ELR (cell line): Measurements from ENCODE around the gene ZNF189.

Experiments
- DNase-seq: peaks from one replicate; pipeline ENCODE4 v3.0.0-alpha.2; 2015; ENCODE audit warnings: low read depth

ZNF189 gene

DNA sequence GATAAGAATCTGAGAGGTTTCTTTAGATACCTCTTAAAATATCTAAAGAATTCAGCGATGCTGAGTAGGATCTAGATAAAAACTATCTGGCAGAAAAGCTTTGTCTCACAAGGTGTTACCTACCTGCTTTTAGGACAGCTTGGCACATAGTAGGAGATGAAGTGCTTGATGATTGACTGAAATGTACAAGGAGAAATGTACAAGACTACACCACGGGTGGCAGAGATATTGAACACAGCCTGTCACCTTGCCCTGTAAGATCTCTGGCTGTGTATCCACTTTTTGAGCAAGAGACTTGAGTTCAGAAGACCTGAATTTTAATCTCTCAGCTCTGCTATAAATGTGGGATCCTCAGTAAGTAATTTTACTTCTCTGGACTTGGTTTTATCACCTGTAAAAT lies 21.2 kb downstream of the ZNF189 start:
- DNase-seq, result no peak

DNA sequence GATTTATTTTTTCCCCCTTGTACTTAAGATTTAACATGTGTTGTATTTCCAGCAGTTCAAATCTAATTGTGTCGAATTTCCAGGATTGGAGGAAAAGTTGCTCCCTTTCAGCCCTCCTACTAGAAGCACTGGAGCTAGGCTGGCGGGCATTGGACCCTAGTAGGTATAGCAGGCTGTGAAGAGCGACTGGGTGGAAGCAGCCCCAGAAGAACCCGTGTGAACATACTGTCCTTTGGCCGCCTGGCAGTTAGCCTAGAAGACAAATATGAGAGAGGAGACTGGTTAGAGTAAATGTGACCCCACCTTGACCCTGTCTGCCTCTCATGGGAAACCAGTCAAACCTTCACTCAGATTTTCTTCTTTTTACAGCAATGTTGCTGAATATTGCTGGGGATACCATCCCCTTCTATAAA lies 23.0 kb downstream of the ZNF189 start:
- DNase-seq, result no peak

DNA sequence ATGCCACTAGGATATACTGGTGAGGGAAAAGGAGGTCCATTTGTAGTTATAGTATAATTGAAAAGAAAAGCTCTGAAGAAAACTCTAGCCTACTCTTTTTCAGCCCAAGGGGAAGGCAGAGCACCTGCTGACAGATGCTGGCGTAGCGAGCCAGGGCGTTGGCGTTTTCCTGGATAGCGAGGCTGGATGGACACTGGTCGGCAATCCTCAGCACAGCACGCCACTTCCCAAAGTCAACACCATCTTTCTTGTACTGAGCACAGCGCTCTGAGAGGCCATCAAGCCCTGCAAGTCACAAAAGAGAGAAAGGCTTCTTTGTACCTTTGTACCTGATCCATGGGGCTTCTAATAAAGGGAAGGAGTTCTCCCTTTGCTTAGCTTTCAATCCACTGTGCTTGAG lies 28.7 kb downstream of the ZNF189 start:
- no peak for DNase-seq

DNA sequence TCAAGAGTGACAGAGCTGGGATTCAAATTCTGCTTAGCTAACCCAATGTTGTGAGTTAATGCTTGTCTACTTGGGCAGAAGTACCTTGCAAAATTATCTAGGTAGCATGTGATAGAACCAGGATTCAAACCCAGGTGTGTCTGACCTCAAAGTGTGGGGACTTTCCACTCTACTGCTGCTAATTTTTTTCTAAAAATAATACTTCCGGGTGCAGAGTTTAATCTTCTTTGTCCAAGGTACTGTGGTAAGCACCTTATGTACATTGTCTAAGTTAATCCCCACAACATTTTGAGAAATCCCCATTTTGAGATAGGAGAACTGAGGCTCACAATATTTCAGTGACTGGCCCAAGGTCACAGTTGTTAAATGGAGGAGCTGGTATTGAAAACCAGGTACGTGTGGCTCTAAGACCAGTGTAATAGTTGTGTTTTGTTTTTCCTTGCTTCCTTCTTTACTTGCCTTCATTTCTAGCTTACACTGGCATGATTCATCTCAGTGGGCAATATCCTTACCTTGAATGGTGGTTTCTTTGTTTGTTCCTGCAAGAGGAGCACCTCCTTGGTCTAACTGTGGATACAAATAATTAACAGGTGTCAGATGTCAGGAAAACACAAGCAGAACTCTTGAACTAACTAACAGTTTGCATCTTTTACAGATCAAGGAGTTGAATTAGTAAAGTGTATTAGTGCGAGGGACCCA lies 29.5 kb downstream of the ZNF189 start:
- no peak for DNase-seq

DNA sequence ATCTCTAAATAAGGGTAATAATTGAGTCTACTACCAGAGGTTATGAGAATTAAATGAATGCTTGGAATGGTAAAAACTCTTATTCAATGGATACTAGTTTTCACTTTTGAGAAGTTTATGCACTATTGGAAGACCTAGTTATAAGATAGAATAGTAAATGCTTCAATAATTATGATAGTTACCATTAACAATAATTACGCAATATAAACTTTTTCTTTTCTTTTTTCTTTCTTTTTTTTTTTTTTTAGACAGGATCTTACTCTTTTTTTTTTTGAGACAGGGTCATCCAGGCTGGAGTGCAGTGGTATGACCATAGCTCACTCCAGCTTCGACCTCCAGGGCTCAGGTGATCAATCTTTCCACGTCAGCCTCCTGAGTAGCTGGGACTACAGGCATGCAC lies 30.3 kb downstream of the ZNF189 start:
- DNase-seq, result no peak

DNA sequence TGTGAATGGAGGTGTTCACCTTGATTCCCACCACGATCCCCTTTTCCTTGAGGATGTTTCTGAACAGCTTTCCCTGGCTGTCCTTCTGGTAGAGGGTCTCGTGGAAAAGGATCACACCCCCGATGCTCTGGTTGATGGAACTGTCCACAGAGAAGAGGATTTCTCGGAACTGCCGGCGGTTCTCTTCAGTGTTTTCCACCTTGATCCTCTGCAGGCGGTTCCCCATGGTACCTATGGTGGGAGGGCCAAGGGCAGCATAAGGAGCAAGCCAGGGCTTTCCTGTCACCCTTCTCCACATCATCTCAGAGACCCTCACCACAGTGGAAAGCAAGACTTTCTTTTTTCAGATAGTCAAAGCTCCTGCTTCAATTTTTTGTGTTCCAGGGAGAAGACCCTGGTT lies 31.1 kb downstream of the ZNF189 start:
- no peak for DNase-seq

DNA sequence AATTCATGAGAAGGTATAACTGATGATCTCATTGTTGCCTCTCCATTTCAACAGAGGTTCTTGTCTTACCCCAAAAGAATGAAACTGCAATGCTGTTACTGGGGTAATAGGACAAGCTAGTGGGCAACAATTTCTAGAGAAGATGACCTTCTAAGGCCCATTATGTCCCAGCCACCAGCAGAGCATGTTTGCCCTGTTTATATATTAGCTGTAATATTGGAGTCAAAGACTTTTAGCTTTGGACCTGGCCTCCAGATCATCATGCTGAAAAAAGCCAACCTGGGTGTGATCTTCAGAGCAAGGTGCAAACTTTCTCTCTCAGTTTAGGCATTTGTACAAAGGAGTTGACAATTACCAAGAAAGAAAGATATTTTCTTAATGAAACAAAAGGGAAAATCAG lies 33.5 kb downstream of the ZNF189 start:
- no peak for DNase-seq

DNA sequence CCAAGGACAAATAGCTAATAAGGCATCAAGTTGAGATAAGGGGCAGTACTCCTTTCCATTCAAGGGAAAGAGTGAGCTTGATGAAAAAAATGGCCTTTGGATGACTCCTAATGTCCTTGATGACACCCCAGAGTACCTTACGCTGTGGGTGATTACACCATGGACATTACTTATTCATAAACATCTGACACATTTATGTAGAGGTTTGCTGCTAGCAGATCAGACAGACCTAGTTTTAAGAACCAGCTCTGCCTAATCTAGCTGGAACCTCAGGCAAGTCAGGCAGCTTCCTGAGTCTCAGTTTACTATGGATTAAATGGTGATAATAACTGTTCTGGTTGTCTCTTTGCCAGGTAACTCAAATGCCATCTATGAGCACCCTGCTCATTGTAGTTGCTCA lies 34.1 kb downstream of the ZNF189 start:
- DNase-seq, result no peak

DNA sequence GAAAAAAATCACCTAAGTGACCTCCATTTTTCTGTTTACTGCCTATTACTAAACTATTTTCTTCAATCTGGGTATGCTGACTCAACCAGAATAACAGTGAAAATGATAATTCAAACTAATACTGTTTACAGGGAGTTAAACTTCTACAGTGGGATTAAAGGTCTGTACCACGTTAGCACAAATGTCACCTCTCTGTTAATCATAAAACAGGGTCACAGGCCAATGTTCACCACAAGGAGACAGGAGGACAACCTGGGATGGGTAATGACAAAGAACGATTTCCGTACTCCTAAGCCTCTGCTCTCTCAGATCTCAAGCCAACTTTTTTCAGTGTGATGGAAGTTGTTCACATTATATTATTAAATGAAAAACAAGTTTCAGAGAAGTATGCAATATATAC lies 34.6 kb downstream of the ZNF189 start:
- DNase-seq, result no peak

DNA sequence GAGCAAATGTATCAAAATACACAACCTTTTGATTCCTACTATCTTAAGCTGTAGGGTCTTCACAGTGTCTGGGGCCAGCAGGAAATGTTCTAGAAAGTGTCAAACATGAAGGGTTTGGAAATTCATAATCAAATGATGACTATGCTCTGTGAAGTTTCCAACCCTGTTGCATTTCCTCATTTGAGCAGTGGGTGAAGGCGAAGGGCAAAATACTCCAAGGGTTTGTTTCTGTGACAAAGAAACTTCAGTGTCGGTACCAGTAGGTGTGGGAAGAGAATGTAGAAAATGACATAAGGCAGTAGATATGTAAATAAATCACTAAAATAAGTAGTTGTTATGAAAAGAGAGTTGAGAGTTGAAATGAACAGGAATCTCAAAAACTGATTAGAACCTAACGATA lies 36.3 kb downstream of the ZNF189 start:
- DNase-seq, result no peak

DNA sequence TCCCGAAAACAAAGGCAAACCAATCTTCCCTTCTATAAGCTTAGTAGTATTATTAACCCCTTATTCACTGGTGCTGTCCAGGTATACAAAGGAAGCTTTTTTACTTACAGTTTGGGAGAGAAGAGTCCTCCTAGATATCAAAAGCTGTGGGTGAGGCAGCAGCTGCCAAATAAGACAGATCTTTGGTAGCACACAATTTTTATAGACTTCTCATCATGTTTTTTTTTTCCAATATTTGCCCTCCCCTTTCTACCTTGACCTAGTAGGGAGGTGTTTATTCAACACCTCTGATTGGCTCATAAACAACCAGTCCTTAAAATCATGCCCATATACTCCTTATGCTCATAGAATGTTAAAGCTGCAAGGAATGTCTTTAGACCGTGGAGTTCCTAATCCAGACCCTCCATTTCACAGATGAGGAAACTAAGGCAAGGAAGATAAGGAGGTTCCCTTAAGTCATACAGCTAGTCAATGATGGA lies 37.0 kb downstream of the ZNF189 start, which contains the start of gene ALDOB:
TSS of gene ALDOB (minus strand) at position 174 of the 479 bp plus-strand sequence. CDS start 4,887 bp downstream, outside the sequence.
- DNase-seq, result no peak

DNA sequence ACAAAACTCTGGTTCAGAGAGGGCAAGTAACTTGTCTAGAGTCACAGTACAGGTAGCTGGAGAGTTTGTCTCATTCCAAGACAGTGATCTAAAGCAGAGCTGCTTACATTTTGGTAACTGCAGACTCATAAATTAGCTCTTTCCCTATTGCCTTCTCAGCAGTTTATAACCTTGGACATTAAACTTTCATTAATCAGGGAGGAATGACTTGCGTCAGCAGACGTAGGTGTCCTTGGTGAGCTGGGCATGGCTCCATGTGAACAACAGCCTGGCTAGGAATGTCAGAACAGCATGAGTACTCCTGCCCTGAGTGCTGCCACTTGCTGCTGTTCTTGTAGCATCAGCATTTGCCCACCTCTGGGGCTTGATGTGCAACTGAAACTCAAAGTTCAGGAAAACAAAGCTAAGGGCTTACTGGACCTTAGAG lies 39.2 kb downstream of the ZNF189 start:
- no peak for DNase-seq

DNA sequence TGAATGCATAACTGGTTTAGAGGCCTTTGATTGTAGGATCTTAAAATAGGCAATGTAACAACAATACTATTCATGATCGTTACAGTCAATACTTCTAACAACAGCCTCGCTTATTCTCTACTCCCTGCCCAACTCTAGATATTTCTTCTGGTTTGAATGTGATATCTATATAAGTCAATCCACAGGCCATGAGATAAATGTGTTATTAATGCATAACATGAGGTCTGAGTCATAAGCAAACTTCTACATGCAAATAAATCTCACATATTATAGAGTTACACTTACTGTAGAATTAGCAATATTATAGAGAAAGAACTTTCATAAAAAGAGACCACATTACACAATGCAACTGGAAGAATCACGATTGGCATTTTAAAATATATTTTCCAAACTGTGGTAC lies 39.9 kb downstream of the ZNF189 start:
- no peak for DNase-seq

DNA sequence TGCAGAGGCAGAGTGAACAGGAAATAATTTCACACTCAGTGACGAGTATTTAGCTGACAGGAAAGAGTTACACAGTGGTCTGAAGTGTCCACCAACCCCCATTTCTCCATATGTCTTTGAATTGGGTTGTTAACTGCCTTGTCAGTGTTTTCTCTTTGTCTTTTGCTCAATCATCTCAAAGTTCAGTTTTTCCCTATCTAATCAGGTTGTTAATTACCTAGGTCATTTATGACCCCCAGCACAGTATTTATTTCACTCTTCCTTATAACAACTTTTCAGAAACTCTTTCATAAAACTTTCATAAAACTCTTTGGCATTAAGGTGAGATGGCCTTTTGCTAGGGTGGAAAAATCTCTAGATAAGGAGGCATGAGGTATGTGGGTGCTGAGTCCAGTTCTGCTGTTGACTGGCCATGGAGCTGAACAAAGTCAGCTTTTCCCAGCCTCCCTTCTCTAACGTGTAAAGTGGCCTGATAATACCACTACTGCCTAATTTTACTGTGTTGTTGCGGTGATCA lies 42.1 kb downstream of the ZNF189 start:
- DNase-seq, result no peak

DNA sequence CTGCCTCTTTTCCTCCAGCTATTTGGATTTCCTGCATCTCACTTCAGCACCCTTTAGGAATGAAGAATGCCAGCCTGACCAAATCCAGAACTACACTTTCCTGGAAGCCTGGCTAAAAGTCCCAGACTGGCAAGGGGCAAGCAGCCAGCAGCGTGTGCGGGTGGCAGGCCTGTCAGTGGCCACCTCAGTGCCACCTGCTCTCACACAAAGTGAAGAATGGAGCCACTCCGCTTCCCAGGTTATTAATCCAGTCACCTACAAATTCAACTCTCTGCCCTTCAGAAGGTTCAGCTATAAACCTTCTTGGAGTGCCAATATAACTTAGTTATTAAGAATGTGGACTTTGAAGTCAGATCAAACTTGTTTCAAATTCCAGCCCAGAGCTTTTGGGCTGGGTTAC lies 43.7 kb downstream of the ZNF189 start:
- DNase-seq, result no peak

DNA sequence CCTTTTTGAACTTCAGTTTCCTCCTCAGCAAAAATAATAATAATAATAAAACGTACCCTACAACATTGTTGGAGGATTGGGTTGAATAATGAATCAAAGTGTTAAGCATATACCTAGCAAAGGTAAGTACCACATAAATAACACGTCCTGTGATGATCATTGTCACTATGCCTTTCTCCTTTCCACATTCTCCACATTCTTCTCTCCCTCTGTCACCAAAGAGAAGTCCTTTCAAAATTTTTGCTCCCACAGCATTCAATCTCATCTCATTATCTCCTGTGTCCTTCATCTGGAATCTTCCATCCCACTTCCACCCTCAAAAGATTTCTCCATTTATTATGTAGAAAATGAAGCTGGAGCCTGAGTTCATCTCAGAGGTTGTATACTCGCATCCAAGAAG lies 44.1 kb downstream of the ZNF189 start:
- no peak for DNase-seq

DNA sequence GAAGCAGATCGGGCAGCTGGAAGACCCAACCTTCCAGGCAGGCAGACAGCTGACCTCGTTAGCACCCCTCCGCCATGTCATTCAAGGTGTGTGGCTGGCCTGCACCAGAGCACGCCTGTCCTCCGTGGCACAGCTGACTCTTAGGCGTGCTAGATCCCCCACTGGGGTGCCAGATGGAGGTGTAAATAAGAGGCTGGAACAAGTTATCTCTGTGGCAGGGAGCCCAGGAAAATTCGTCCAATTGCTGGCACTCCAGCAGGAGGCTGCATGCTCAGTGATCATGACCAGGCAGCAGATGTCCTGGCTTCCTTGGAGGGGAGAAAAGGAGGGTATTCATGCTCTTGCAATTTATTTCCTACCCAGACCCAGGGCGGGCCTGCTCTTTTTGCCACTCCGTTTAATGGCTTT lies 44.7 kb downstream of the ZNF189 start:
- DNase-seq, result no peak

DNA sequence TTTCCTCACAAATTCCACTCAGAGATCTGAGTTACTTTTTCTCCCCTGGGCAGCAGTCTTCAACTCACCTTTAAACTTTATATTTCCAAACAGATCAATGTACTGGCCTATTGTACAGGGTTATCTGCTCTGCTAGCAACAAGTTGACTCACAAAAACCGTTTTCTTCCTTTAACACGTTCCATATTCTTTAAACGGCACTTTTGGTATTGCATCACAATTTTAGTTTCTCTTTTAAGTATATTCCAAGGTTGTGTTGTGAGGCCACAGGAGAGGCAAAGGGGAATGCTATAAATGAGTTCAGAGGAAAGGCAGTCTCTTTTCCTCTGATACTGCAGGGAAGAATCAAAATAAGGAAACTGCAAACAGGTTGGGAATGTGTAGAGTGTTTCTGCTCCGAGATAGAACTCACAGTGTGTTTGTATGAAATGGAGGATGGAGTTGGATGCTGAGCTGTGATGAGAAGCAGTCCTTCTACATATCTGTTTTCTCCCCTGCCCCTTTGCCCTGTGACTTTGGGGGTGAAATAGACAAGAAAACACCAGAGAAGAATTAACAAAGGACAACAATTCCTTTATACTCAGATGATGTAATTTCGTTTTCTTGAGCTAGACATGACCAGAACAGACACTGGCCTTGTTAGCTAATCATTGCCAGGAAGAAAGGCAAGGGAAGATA lies 46.8 kb downstream of the ZNF189 start:
- DNase-seq, result peak; percentile 38

DNA sequence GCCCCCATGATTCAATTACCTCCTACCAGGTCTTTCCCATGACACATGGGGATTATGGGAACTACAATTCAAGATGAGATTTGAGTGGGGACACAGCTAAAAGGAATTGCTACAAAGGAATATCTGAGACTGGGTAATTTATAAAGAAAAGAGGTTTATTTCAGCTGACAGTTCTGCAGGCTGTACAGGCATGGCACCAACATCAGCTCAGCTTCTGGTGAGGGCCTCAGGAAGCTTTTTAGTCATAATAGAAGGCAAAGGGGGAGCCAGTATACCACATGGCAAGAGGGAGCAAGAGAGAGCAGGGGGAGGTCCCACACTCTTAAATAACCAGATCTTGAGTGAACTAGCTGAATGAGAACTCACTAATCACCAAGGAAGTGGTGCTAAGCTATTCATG lies 48.1 kb downstream of the ZNF189 start:
- DNase-seq, result no peak

DNA sequence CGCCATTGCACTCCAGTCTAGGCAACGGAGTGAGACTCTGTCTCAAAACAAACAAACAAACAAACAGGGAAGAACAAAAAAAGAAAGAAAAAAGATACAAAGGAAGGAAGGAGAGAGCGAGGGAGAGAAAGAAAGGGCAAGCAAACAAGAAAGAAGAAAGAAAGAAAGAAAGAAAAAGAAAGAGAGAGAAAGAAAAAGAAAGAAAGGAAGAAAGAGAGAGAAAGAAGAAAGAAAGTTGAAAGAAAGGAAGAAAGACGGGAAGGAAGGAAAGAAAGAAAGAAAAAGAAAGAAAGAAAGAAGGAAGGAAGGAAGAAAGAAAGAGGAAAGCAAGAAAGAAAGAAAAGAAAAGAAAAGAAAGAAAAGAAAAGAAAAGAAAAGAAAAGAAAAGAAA lies 50.0 kb downstream of the ZNF189 start:
- no peak for DNase-seq

DNA sequence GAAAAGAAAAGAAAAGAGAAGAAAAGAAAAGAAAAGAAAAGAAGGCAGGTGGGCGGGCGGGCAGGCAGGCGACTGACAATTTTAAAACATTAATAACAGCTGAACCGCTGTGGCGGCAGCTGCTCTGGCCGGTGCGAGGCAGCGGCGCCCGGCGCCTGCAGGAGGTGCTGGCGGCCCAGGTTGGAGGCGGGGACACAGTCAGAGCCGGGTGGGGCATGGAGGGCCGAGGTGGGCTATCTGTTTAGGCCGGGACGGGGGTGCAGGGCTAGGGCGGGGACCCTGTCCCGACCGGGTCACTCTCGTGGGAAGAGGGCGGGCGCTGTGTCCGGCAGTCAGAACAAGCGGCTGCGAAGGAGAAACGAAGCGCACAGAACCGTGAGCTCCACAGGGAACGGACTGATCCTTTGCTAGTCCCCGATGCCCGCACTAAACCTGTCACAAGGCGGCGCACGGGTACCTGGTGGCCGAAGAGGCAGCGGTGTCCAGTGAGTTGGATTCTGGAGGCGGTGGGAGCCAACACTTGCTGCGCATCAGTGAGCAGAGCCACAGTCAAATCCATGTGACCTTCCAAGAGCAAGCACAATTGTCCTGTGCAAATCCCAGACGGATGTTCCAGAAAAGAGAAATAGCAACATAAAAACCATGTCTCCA lies 50.5 kb downstream of the ZNF189 start:
- peak; percentile 80 for DNase-seq

DNA sequence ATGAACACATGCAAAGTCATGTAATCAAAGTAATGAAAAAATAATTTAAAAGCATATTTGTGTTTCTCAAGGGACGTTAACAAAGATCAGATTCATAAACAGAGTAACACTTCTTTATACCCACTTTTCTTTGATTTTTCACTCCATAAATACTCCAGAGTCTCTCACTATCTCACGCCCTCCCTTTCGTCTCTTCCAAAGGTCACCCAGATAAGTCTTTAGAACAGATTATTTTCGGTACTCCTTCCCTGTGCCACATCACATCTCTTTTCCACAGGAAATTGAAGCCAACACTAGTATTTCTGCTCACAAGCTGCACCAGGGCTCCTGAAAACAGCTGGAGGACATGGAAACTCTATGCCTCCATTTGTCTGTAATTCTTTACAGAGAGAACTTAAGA lies 52.3 kb downstream of the ZNF189 start:
- no peak for DNase-seq

DNA sequence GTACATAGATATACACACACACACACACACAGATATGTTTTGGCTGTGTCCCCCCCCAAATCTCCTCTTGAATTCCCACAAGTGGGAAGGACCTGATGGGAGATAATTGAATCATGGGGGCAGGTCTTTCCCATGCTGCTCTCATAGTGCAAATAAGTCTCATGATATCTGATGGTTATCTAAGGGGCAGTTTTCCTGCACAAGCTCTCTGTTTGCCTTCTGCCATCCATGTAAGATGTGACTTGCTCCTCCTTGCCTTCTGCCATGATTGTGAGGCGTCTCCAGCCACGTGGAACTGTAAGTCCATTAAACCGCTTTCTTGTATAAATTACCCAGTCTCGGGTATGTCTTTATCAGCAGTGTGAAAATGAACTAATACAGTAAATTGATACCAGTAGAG lies 52.8 kb downstream of the ZNF189 start:
- DNase-seq, result no peak
